K562 (cell line): ENCODE results near the gene PTK6. TPM values are rescaled to one million over a fixed set of nuclear protein-coding genes. Genes with fewer than 3 reads are reported as not detected.

Experiments used
- ADNP ChIP-seq: fragments of 200-800 bp; sonication (Bioruptor generic); IDR thresholded peaks from 2 replicates; pipeline ENCODE4 v1.6.1; 2016; ENCODE audit warnings: missing genetic modification characterization, missing compliant biosample characterization
- FOXA3 ChIP-seq, 2 experiments: fragments of 450-650 bp in 1 of 2; sonication (generic) in 1 of 2; formaldehyde crosslinking; IDR thresholded peaks in 1 of 2; conservative IDR thresholded peaks in 1 of 2; 2 replicates each; pipeline versions ENCODE4 v1.4.0 to v1.8.0; 2020 to 2022; ENCODE audit warnings: mild to moderate bottlenecking in 2 of 2, missing genetic modification reagents in 1 of 2
- GABPB1 ChIP-seq: sonication (generic); formaldehyde crosslinking; IDR thresholded peaks from 2 replicates; pipeline ENCODE4 v1.8.0; 2022; ENCODE audit warnings: mild to moderate bottlenecking, missing genetic modification reagents
- HDAC1 ChIP-seq, 2 experiments: fragments of 450-650 bp; IDR thresholded peaks; 2 replicates each; pipeline ENCODE4 v1.6.1; 2016 to 2017; ENCODE audit warnings: inconsistent platforms in 1 of 2, mild to moderate bottlenecking in 1 of 2, moderate library complexity in 1 of 2
- HNRNPK ChIP-seq: fragments of 200-400 bp; formaldehyde crosslinking; IDR thresholded peaks from one replicate; pipeline ENCODE4 v1.6.1; 2018; ENCODE audit warnings: mild to moderate bottlenecking, low read depth, low read length; ENCODE audit not compliant: poor library complexity, severe bottlenecking
- KLF16 ChIP-seq: IDR thresholded peaks from 2 replicates; pipeline ENCODE4 v1.6.1; 2016; ENCODE audit warnings: antibody characterized with exemption
- LARP7 ChIP-seq: fragments of 450-650 bp; IDR thresholded peaks from 2 replicates; pipeline ENCODE4 v1.6.1; 2016
- LEF1 ChIP-seq: fragments of 450-650 bp; IDR thresholded peaks from 2 replicates; pipeline ENCODE4 v1.6.1; 2016; ENCODE audit warnings: mild to moderate bottlenecking
- NBN ChIP-seq: fragments of 450-650 bp; IDR thresholded peaks from 2 replicates; pipeline ENCODE4 v1.6.1; 2016; ENCODE audit warnings: low read depth, mild to moderate bottlenecking
- PML ChIP-seq: IDR thresholded peaks from 2 replicates; pipeline ENCODE4 v1.6.1; 2012; ENCODE audit warnings: low read length, inconsistent platforms
- RBBP5 ChIP-seq: fragments of 200-600 bp; sonication (generic); IDR thresholded peaks from 2 replicates; pipeline ENCODE4 v1.6.1; 2012; ENCODE audit warnings: borderline replicate concordance, mild to moderate bottlenecking, low read length, control low read depth, inconsistent platforms; ENCODE audit not compliant: insufficient read depth, poor library complexity, severe bottlenecking
- RBM14 ChIP-seq: fragments of 200-400 bp; formaldehyde crosslinking; IDR thresholded peaks from 2 replicates; pipeline ENCODE4 v1.6.1; 2018; ENCODE audit warnings: low read depth, mild to moderate bottlenecking, low read length, moderate library complexity, borderline replicate concordance; ENCODE audit not compliant: insufficient read depth
- TBP ChIP-seq: optimal IDR thresholded peaks from 2 replicates; pipeline ENCODE3; 2011; ENCODE audit warnings: low read depth, low read length, improper control_type of control experiment
- ZFX ChIP-seq: sonication (generic); formaldehyde crosslinking; IDR thresholded peaks from 2 replicates; pipeline ENCODE4 v1.8.0; 2022; ENCODE audit warnings: mild to moderate bottlenecking, missing genetic modification reagents, moderate library complexity
- polyA plus RNA-seq, 8 experiments: library from polyadenylated mRNA; depleted of rRNA in 4 of 8; stranded (reverse) in 5 of 8; unstranded in 3 of 8; fragments of >200 nt; fragmentation: Nextera tagmentation in 2 of 8; fragmentation: Illumina TruSeq in 1 of 8; extraction: Ambion mirVana in 2 of 8; extraction: Trizol in 1 of 8; gene quantifications; 2 replicates each; pipeline versions ENCODE4 v1.2.1 to v1.2.3, GENCODE V29; 2011 to 2014; ENCODE audit warnings: inconsistent platforms in 1 of 8, missing spikeins in 1 of 8
- total RNA-seq, 7 experiments: library from RNA; depleted of rRNA in 6 of 7; stranded (reverse); fragments of >200 nt in 6 of 7; fragmentation: Illumina TruSeq in 2 of 7; extraction: Trizol in 2 of 7; gene quantifications; 2 replicates each; pipeline versions ENCODE4 v1.2.1 to v1.2.3, GENCODE V29; 2011 to 2021; ENCODE audit warnings: low replicate concordance in 1 of 7
- TF ChIP-seq, protein P1 (sequence below): fragments of 450-650 bp; IDR thresholded peaks from 2 replicates; pipeline ENCODE4 v1.6.1; 2016; ENCODE audit warnings: borderline replicate concordance
- TF ChIP-seq, protein P2 (sequence below): fragments of 250-450 bp; sonication (Bioruptor Pico); IDR thresholded peaks from 2 replicates; pipeline ENCODE4 v1.5.1; 2021; ENCODE audit warnings: mild to moderate bottlenecking
- TF ChIP-seq, protein P3 (sequence below): fragments of 200-400 bp; formaldehyde crosslinking; IDR thresholded peaks from 2 replicates; pipeline ENCODE4 v1.6.1; 2017; ENCODE audit warnings: mild to moderate bottlenecking, low read depth, low read length, moderate library complexity
- TF ChIP-seq, protein P4 (sequence below), 2 experiments: fragments of 250-450 bp in 1 of 2; fragments of 450-650 bp in 1 of 2; sonication (Bioruptor Pico) in 1 of 2; IDR thresholded peaks; 2 replicates each; pipeline versions ENCODE4 v1.6.1 to v1.8.0; 2016 to 2021; ENCODE audit warnings: mild to moderate bottlenecking in 2 of 2, moderate library complexity in 2 of 2, missing compliant biosample characterization in 1 of 2, missing genetic modification characterization in 1 of 2
- TF ChIP-seq, protein P5 (sequence below), 2 experiments: IDR thresholded peaks; 2 replicates each; pipeline ENCODE4 v1.6.1; 2011; ENCODE audit warnings: borderline replicate concordance in 1 of 2, control low read depth in 1 of 2, low read depth in 1 of 2, low read length in 1 of 2, mild to moderate bottlenecking in 1 of 2, mixed read lengths in 1 of 2, moderate library complexity in 1 of 2; ENCODE audit not compliant: insufficient read depth in 1 of 2, insufficient read length in 1 of 2, poor library complexity in 1 of 2, severe bottlenecking in 1 of 2; ENCODE audit errors: extremely low read depth in 1 of 2

Gene PTK6
- total and polyA plus RNA-seq, 9 of the 15 experiments (the other 6 are each of a cell fraction or from before 2014, with no cell fraction given) = 0.07 TPM; not detected in 8

DNA sequence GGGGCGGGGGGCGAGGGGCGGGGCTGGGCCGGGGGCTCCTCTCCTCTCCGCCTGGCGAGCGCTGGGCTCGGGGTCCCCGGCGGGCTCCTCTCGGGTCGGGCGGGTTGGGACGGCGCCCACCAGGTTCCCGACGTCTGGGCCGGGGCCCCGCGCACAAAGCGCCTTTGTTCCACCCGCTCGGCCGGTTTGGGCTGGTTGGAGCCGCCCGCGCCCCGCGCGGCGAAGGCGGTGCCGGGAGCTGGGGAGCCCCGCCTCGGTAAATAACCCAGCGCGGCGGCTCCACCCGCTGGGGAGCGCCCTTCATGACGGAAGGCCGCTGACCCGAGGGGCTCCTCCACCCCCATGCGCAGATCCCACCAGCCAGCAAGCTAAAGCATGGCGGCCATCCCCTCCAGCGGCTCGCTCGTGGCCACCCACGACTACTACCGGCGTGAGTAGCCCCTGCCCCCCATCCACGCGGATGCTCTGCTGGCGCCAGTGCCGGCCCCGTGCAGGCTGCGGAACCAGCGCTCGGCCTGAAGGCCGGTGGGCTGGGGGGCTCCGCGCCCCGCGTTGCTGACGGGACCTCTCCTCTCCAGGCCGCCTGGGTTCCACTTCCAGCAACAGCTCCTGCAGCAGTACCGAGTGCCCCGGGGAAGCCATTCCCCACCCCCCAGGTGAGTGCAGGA is 16.1 kb downstream of the PTK6 start (continued):
- TF ChIP-seq, protein P1, sequence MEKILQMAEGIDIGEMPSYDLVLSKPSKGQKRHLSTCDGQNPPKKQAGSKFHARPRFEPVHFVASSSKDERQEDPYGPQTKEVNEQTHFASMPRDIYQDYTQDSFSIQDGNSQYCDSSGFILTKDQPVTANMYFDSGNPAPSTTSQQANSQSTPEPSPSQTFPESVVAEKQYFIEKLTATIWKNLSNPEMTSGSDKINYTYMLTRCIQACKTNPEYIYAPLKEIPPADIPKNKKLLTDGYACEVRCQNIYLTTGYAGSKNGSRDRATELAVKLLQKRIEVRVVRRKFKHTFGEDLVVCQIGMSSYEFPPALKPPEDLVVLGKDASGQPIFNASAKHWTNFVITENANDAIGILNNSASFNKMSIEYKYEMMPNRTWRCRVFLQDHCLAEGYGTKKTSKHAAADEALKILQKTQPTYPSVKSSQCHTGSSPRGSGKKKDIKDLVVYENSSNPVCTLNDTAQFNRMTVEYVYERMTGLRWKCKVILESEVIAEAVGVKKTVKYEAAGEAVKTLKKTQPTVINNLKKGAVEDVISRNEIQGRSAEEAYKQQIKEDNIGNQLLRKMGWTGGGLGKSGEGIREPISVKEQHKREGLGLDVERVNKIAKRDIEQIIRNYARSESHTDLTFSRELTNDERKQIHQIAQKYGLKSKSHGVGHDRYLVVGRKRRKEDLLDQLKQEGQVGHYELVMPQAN = 0 out of 2 replicates have a peak, but pooled peaks have one; percentile 42
- no peak for TF ChIP-seq TBP
- peak; percentile 99 for TF ChIP-seq KLF16
- TF ChIP-seq ZFX (CRISPR knock-in tag) = peak; percentile 66
- TF ChIP-seq RBM14 = peak; percentile 81; the same call in 1 of the 2 replicates
- TF ChIP-seq LARP7 = no peak
- TF ChIP-seq, protein P2, sequence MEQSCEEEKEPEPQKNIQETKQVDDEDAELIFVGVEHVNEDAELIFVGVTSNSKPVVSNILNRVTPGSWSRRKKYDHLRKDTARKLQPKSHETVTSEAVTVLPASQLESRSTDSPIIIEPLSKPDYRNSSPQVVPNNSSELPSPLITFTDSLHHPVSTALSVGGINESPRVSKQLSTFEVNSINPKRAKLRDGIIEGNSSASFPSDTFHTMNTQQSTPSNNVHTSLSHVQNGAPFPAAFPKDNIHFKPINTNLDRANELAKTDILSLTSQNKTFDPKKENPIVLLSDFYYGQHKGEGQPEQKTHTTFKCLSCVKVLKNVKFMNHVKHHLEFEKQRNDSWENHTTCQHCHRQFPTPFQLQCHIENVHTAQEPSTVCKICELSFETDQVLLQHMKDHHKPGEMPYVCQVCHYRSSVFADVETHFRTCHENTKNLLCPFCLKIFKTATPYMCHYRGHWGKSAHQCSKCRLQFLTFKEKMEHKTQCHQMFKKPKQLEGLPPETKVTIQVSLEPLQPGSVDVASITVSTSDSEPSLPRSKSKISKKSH = no peak
- peak; percentile 69; the same call in 1 of the 2 replicates for TF ChIP-seq LEF1
- TF ChIP-seq GABPB1 (CRISPR knock-in tag) = no peak; the same call in 1 of the 2 replicates
- TF ChIP-seq NBN = no peak
- TF ChIP-seq HNRNPK = peak; percentile 55
- no peak for TF ChIP-seq PML
- TF ChIP-seq ADNP (tag) = no peak
- peak; percentile 70 for TF ChIP-seq RBBP5
- peak in 1 of 2 experiments; percentile 70; a peak in 2 of 4 replicates for TF ChIP-seq HDAC1 (IDR thresholded peaks at IDR 0.05)
- TF ChIP-seq, protein P3, sequence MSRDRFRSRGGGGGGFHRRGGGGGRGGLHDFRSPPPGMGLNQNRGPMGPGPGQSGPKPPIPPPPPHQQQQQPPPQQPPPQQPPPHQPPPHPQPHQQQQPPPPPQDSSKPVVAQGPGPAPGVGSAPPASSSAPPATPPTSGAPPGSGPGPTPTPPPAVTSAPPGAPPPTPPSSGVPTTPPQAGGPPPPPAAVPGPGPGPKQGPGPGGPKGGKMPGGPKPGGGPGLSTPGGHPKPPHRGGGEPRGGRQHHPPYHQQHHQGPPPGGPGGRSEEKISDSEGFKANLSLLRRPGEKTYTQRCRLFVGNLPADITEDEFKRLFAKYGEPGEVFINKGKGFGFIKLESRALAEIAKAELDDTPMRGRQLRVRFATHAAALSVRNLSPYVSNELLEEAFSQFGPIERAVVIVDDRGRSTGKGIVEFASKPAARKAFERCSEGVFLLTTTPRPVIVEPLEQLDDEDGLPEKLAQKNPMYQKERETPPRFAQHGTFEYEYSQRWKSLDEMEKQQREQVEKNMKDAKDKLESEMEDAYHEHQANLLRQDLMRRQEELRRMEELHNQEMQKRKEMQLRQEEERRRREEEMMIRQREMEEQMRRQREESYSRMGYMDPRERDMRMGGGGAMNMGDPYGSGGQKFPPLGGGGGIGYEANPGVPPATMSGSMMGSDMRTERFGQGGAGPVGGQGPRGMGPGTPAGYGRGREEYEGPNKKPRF = no peak
- TF ChIP-seq, protein P4, sequence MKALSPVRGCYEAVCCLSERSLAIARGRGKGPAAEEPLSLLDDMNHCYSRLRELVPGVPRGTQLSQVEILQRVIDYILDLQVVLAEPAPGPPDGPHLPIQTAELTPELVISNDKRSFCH (CRISPR knock-in tag; IDR thresholded peaks at IDR 0.05) = no peak
- TF ChIP-seq, protein P4 (tag; IDR thresholded peaks at IDR 0.05) = no peak
- TF ChIP-seq, protein P5, sequence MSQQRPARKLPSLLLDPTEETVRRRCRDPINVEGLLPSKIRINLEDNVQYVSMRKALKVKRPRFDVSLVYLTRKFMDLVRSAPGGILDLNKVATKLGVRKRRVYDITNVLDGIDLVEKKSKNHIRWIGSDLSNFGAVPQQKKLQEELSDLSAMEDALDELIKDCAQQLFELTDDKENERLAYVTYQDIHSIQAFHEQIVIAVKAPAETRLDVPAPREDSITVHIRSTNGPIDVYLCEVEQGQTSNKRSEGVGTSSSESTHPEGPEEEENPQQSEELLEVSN (IDR thresholded peaks at IDR 0.05; ENCODE audit: borderline replicate concordance in 1 of 2, extremely low read depth in 1 of 2, insufficient read depth in 1 of 2, insufficient read length in 1 of 2, low read depth in 1 of 2, low read length in 1 of 2, poor library complexity in 1 of 2, severe bottlenecking in 1 of 2) = peak in 1 of 2 experiments; percentile 42
- TF ChIP-seq FOXA3 (CRISPR knock-in tag; conservative IDR thresholded peaks at IDR 0.05 in 1 of 2, IDR thresholded peaks at IDR 0.05 in 1 of 2) = peak; percentile 70 to 92
